ENCODE data around the gene TRAF2. TPM values are rescaled to one million over a fixed set of nuclear protein-coding genes. Genes with fewer than 3 reads are reported as not detected.

TRAF2 gene
- total RNA-seq, 1 donor: 7.9 TPM

GRCh38 chr9:136910901-136911245 lies 24.6 kb downstream of the TRAF2 start:
- TF ChIP-seq CTCF (IDR thresholded peaks at IDR 0.05; ENCODE audit: insufficient read depth, low read length): no peak
- DNase-seq (ENCODE audit: low read depth): no peak
- H3K4me3 ChIP-seq (ENCODE audit: low read depth, low read length): no peak overlapping the region

- DNase-seq (ENCODE audit: low read depth): no peak
- no peak for TF ChIP-seq CTCF (IDR thresholded peaks at IDR 0.05; ENCODE audit: insufficient read depth, low read length)
- no peak overlapping the region for H3K4me3 ChIP-seq (ENCODE audit: low read depth, low read length)
These were observed 27.6 kb downstream of the TRAF2 start for GRCh38 chr9:136913701-136914438.

GRCh38 chr9:136915632-136916329 lies 29.5 kb downstream of the TRAF2 start:
- no peak overlapping the region for H3K4me3 ChIP-seq (ENCODE audit: low read depth, low read length)
- TF ChIP-seq CTCF (IDR thresholded peaks at IDR 0.05; ENCODE audit: insufficient read depth, low read length): no peak
- no peak for DNase-seq (ENCODE audit: low read depth)

- DNase-seq (ENCODE audit: low read depth): no peak
- no peak overlapping the region for H3K4me3 ChIP-seq (ENCODE audit: low read depth, low read length)
- no peak for TF ChIP-seq CTCF (IDR thresholded peaks at IDR 0.05; ENCODE audit: insufficient read depth, low read length)
These were observed 30.2 kb downstream of the TRAF2 start for GRCh38 chr9:136916330-136917184.

- DNase-seq (ENCODE audit: low read depth): no peak
These were observed 31.6 kb downstream of the TRAF2 start for GRCh38 chr9:136917902-136918301.

More at GRCh38 chr9:136917902-136918301, 31.6 kb downstream of the TRAF2 start:
- no peak for TF ChIP-seq CTCF (IDR thresholded peaks at IDR 0.05; ENCODE audit: insufficient read depth, low read length)
- no peak overlapping the region for H3K4me3 ChIP-seq (ENCODE audit: low read depth, low read length)
